Putamen (tissue), 1 donor: ENCODE results near the gene GVQW3.

ENCODE experiments used
- DNase-seq: peaks from one replicate; pipeline ENCODE4 v3.0.0-alpha.2; 2016; ENCODE audit warnings: low spot score

Gene GVQW3

GRCh38 chr11:76445121-76446084 lies 64.3 kb downstream of the GVQW3 start:
- peak; percentile 70 for DNase-seq

GRCh38 chr11:76448506-76448905 lies 67.4 kb downstream of the GVQW3 start:
- no peak for DNase-seq

- DNase-seq = no peak
These were observed 72.1 kb downstream of the GVQW3 start for GRCh38 chr11:76453248-76453647.

DNA sequence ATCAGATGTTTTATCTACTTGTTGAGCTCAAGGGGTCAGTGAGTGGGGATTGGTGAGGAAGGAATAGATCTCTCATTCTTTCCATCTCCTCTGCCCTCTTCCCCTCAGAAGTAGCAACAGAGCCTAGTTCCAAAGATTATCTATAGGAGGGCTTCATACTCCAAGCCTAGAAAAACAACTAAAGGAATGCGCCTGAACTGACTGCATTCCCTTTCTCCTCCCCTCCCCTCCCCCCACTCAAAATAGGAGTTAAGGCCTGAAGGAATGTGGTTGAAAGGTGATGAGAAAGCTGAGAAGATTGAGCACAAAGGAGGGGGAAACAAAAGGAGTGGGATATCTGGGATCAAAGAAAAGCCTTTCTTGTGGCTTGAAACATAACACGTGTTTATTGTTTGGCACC lies 74.2 kb downstream of the GVQW3 start:
- no peak for DNase-seq

DNA sequence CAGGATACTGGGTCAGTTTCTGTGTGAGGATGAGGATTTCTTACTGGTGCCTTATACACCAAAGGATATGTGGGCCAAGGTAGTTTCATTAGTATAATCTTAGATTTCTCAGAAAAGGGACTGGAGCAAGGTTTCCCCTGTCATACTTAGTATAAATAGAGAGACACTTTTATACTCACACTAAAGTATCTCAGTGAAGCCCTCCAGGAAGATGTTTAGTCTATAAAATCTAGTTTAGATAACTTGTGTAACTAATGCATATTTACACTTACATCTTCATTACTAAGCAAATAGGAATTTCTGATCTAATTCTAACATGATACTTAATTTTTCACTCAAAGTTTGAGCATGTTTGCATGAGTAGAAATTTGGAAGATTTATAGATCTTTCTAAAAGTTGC lies 74.8 kb downstream of the GVQW3 start:
- no peak for DNase-seq

DNA sequence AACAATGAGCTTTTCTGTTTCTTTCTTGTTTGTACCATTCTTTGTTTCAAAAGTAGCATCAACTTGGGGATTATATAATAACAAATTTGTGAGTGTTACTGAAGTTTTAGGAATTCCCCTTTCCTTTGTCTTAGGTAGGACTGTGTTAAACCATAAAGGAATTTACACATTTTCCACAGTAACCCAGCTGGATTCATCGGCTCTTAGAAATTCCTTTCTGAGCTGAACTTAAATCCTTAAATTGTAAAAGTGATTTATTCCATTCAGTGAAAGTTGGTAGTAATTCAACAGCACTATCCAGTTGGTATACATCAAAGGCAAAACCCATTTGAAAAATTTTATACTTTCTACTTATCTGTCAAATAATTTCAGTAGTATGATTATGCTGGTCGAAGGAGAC lies 75.4 kb downstream of the GVQW3 start:
- DNase-seq = no peak
